ENCODE results near the gene LGALS13. TPM values are rescaled to one million over a fixed set of nuclear protein-coding genes. Genes with fewer than 3 reads are reported as not detected.
A peak's percentile ranks its signal among the peaks of the same experiment; 100 is the strongest.

The LGALS13 gene
- total RNA-seq, 1 donor from 2014 or later, result not detected

DNA sequence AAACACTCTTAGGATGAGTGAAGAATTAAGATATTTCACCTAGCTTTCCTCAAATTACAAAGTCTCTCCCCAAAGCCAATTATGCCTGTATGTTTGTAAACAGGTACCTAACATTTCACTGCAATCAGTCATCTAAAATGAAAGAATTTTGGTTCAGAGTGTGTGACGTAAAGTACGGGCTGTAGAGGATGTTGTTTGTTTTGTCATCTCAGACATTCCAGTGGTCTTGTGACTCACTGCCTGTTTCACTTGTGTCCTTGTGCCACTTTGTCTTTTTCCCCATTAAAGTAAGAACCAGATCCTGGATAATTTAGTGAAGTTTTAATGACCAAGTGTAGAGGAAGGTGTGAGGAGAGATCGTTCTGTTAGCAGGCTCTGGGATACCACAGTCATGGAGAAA lies 33.7 kb upstream of the LGALS13 start:
- FAIRE-seq, result no peak

DNA sequence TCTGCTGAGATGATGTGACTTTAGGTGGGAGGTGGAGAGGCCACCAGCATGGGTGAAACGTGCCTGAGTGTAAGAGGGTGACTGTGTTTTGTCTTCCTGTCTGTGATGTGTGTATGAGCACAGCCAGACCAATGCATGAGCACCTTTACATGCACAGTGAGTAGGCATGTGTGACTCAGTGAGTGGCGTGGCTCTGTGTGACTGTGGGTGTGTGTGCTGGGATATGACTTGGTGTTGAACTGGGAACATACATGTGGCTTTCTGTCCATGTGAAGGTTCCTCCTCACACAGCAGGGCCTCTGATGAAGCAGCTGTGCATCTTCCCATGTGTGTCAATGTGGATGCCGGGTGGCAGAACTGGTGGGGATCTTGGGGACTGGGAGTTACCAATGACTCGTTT lies 19.9 kb upstream of the LGALS13 start:
- TF ChIP-seq EZH2 (IDR thresholded peaks at IDR 0.05; ENCODE audit: insufficient read depth, low read length) (no peak), CTCF (IDR thresholded peaks at IDR 0.05; ENCODE audit: insufficient read depth, low read depth, low read length) (no peak)
- no peak for DNase-seq (ENCODE audit: low read depth)
- Histone ChIP-seq H3K36me3 (ENCODE audit: insufficient read depth, low read length) (no peaks in the 10 kb centered on the region), H3K4me2 (ENCODE audit: low read length) (no peak overlapping the region), H3K27ac (ENCODE audit: low read depth, low read length) (no peak overlapping the region), H3K4me3 (ENCODE audit: insufficient read depth, low read depth, low read length) (no peak overlapping the region), H3K9me3 (ENCODE audit: insufficient read depth, low read depth, low read length) (peaks cover 3% of the 10 kb centered on the region), H3K9ac (ENCODE audit: low read length) (no peak overlapping the region), H4K20me1 (ENCODE audit: insufficient read depth, low read length) (no peaks in the 10 kb centered on the region), H3K79me2 (ENCODE audit: insufficient read depth, low read length) (no peaks in the 10 kb centered on the region), H3K4me1 (ENCODE audit: insufficient read depth, low read length) (no peaks in the 10 kb centered on the region), H3K27me3 (ENCODE audit: insufficient read depth, low read length) (no peaks in the 10 kb centered on the region), H2AFZ (ENCODE audit: low read depth, low read length) (no peak overlapping the region)
- Mint-ChIP-seq H3K9me3 (ENCODE audit: unreplicated experiment) (peaks cover 8% of the 10 kb centered on the region), H3K36me3 (ENCODE audit: low read depth, unreplicated experiment) (no peaks in the 10 kb centered on the region), H3K4me3 (ENCODE audit: unreplicated experiment) (no peak overlapping the region), H3K27ac (ENCODE audit: unreplicated experiment) (no peak overlapping the region), H3K4me1 (ENCODE audit: low read depth, unreplicated experiment) (no peaks in the 10 kb centered on the region), H3K27me3 (ENCODE audit: low read depth, unreplicated experiment) (peaks cover 29% of the 10 kb centered on the region)
- no peak for FAIRE-seq

More for the DNA sequence above, 33.7 kb upstream of the LGALS13 start:
- Histone ChIP-seq H3K9me3 (ENCODE audit: insufficient read depth, low read depth, low read length) (no peaks in the 10 kb centered on the region), H3K79me2 (ENCODE audit: insufficient read depth, low read length) (no peaks in the 10 kb centered on the region), H4K20me1 (ENCODE audit: insufficient read depth, low read length) (no peaks in the 10 kb centered on the region), H2AFZ (ENCODE audit: low read depth, low read length) (no peak overlapping the region), H3K27ac (ENCODE audit: low read depth, low read length) (no peak overlapping the region), H3K27me3 (ENCODE audit: insufficient read depth, low read length) (no peaks in the 10 kb centered on the region), H3K36me3 (ENCODE audit: insufficient read depth, low read length) (no peaks in the 10 kb centered on the region), H3K9ac (ENCODE audit: low read length) (no peak overlapping the region), H3K4me2 (ENCODE audit: low read length) (peak overlapping the region; percentile 41), H3K4me3 (ENCODE audit: insufficient read depth, low read depth, low read length) (no peak overlapping the region), H3K4me1 (ENCODE audit: insufficient read depth, low read length) (peaks cover 8% of the 10 kb centered on the region)
- DNase-seq (ENCODE audit: low read depth), result no peak
- H3K36me3 Mint-ChIP-seq (ENCODE audit: low read depth, unreplicated experiment), result no peaks in the 10 kb centered on the region
- H3K4me1 Mint-ChIP-seq (ENCODE audit: low read depth, unreplicated experiment), result peaks cover 5% of the 10 kb centered on the region
- H3K9me3 Mint-ChIP-seq (ENCODE audit: unreplicated experiment), result peaks cover 4% of the 10 kb centered on the region
- no peak overlapping the region for H3K4me3 Mint-ChIP-seq (ENCODE audit: unreplicated experiment)
- no peak for TF ChIP-seq EZH2 (IDR thresholded peaks at IDR 0.05; ENCODE audit: insufficient read depth, low read length)
- TF ChIP-seq CTCF (IDR thresholded peaks at IDR 0.05; ENCODE audit: insufficient read depth, low read depth, low read length), result no peak
- peaks cover 26% of the 10 kb centered on the region for H3K27me3 Mint-ChIP-seq (ENCODE audit: low read depth, unreplicated experiment)
- H3K27ac Mint-ChIP-seq (ENCODE audit: unreplicated experiment), result no peak overlapping the region

DNA sequence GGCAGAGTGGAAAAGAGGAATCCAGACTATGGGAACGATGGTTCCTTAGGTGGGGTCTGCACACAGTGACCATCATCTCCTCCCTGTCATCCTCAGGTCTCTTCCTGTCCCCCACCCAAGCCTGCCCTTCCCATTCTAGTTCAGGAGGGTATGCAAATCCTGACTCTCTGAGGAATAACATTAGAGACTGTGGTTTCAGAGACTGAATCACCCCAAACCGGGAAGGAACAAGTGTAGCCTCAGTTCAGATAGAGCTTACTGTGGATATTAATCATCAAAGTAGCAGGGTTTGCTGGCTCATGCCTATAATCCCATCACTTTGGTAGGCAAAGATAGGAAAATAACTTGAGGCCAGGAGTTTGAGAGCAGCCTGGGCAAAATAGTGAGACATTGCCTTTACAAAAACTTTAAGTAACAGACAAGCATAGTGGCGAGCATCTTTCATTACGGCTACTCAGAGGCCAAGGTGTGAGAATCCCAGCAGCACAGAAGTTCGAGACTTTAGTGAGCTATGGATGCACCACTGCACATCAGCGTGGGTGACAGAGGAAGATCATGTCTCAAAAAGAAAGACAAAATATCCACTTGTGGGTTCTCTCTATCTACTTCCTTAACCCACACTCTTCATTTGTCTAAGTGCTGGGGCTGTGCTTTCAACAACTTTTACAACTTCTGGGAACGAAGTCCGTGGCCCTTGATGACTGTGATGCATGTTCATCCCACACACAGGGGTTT lies 19.3 kb upstream of the LGALS13 start:
- Mint-ChIP-seq H3K27ac (ENCODE audit: unreplicated experiment) (no peak overlapping the region), H3K27me3 (ENCODE audit: low read depth, unreplicated experiment) (peaks cover 30% of the 10 kb centered on the region), H3K9me3 (ENCODE audit: unreplicated experiment) (peaks cover 8% of the 10 kb centered on the region), H3K4me3 (ENCODE audit: unreplicated experiment) (no peak overlapping the region), H3K36me3 (ENCODE audit: low read depth, unreplicated experiment) (no peaks in the 10 kb centered on the region), H3K4me1 (ENCODE audit: low read depth, unreplicated experiment) (no peaks in the 10 kb centered on the region)
- Histone ChIP-seq H2AFZ (ENCODE audit: low read depth, low read length) (no peak overlapping the region), H3K4me3 (ENCODE audit: insufficient read depth, low read depth, low read length) (no peak overlapping the region), H3K27ac (ENCODE audit: low read depth, low read length) (no peak overlapping the region), H3K9ac (ENCODE audit: low read length) (no peak overlapping the region), H3K79me2 (ENCODE audit: insufficient read depth, low read length) (no peaks in the 10 kb centered on the region), H4K20me1 (ENCODE audit: insufficient read depth, low read length) (no peaks in the 10 kb centered on the region), H3K4me2 (ENCODE audit: low read length) (no peak overlapping the region), H3K36me3 (ENCODE audit: insufficient read depth, low read length) (no peaks in the 10 kb centered on the region), H3K27me3 (ENCODE audit: insufficient read depth, low read length) (no peaks in the 10 kb centered on the region), H3K9me3 (ENCODE audit: insufficient read depth, low read depth, low read length) (peaks cover 4% of the 10 kb centered on the region), H3K4me1 (ENCODE audit: insufficient read depth, low read length) (no peaks in the 10 kb centered on the region)
- FAIRE-seq, result no peak
- TF ChIP-seq EZH2 (IDR thresholded peaks at IDR 0.05; ENCODE audit: insufficient read depth, low read length) (no peak), CTCF (IDR thresholded peaks at IDR 0.05; ENCODE audit: insufficient read depth, low read depth, low read length) (no peak)
- DNase-seq (ENCODE audit: low read depth), result no peak
